ENCODE data around the gene AHCYL1. TPM values are rescaled to one million over a fixed set of nuclear protein-coding genes. Genes with fewer than 3 reads are reported as not detected.

AHCYL1 gene
- total RNA-seq, 1 experiment from 2014 or later, result 89.6 TPM

GRCh38 chr1:110048240-110048639 lies 63.7 kb downstream of the AHCYL1 start:
- Histone ChIP-seq H3K4me1 (ENCODE audit: insufficient read depth, low read length, poor library complexity, severe bottlenecking) (no peaks in the 10 kb centered on the region), H3K4me3 (ENCODE audit: low read depth, low read length, poor library complexity, severe bottlenecking) (no peak overlapping the region), H3K36me3 (ENCODE audit: insufficient read depth, low read length, poor library complexity, severe bottlenecking) (peaks cover 76% of the 10 kb centered on the region), H3K27me3 (replicated peaks; ENCODE audit: insufficient read depth, low read depth, low read length, poor library complexity) (no peaks in the 10 kb centered on the region), H3K9me3 (ENCODE audit: low read depth, low read length, poor library complexity, severe bottlenecking) (no peaks in the 10 kb centered on the region), H3K27ac (ENCODE audit: low read depth, low read length, poor library complexity, severe bottlenecking) (no peak overlapping the region)
- ChIA-PET POLR2A (ENCODE audit: low non-redundant PET) (no interaction called here), CTCF (no interaction called here)
- TF ChIP-seq EZH2 (IDR thresholded peaks at IDR 0.05; ENCODE audit: borderline replicate concordance, low read depth, low read length, poor library complexity, severe bottlenecking), result no peak
- intact Hi-C loops (cut with micrococcal nuclease; ENCODE audit: unreplicated experiment), result no loop called here
- DNase-seq (ENCODE audit: low spot score), result no peak
- no TSS peak for BruUV-seq (replicated peaks)

GRCh38 chr1:110048923-110049601 lies 64.5 kb downstream of the AHCYL1 start:
- no peaks in the 10 kb centered on the region for H3K4me1 ChIP-seq (ENCODE audit: insufficient read depth, low read length, poor library complexity, severe bottlenecking)
- no peaks in the 10 kb centered on the region for H3K27me3 ChIP-seq (replicated peaks; ENCODE audit: insufficient read depth, low read depth, low read length, poor library complexity)
- no TSS peak for BruUV-seq (replicated peaks)
- peaks cover 76% of the 10 kb centered on the region for H3K36me3 ChIP-seq (ENCODE audit: insufficient read depth, low read length, poor library complexity, severe bottlenecking)
- ChIA-PET CTCF (no interaction called here), POLR2A (ENCODE audit: low non-redundant PET) (no interaction called here)
- H3K4me3 ChIP-seq (ENCODE audit: low read depth, low read length, poor library complexity, severe bottlenecking), result no peak overlapping the region
- H3K9me3 ChIP-seq (ENCODE audit: low read depth, low read length, poor library complexity, severe bottlenecking), result no peaks in the 10 kb centered on the region
- H3K27ac ChIP-seq (ENCODE audit: low read depth, low read length, poor library complexity, severe bottlenecking), result no peak overlapping the region
- no peak for TF ChIP-seq EZH2 (IDR thresholded peaks at IDR 0.05; ENCODE audit: borderline replicate concordance, low read depth, low read length, poor library complexity, severe bottlenecking)
- no peak for TF ChIP-seq CTCF (conservative IDR thresholded peaks at IDR 0.05; ENCODE audit: low read depth, low read length)
- intact Hi-C loops (cut with micrococcal nuclease; ENCODE audit: unreplicated experiment), result no loop called here
- no peak for DNase-seq (ENCODE audit: low spot score)

GRCh38 chr1:110049801-110050601 lies 65.4 kb downstream of the AHCYL1 start:
- Histone ChIP-seq H3K36me3 (ENCODE audit: insufficient read depth, low read length, poor library complexity, severe bottlenecking) (peaks cover 76% of the 10 kb centered on the region), H3K4me1 (ENCODE audit: insufficient read depth, low read length, poor library complexity, severe bottlenecking) (no peaks in the 10 kb centered on the region), H3K27ac (ENCODE audit: low read depth, low read length, poor library complexity, severe bottlenecking) (no peak overlapping the region), H3K27me3 (replicated peaks; ENCODE audit: insufficient read depth, low read depth, low read length, poor library complexity) (no peaks in the 10 kb centered on the region), H3K4me3 (ENCODE audit: low read depth, low read length, poor library complexity, severe bottlenecking) (no peak overlapping the region), H3K9me3 (ENCODE audit: low read depth, low read length, poor library complexity, severe bottlenecking) (no peaks in the 10 kb centered on the region)
- BruUV-seq (replicated peaks), result no TSS peak
- ChIA-PET POLR2A (ENCODE audit: low non-redundant PET) (no interaction called here), CTCF (no interaction called here)
- intact Hi-C loops (cut with micrococcal nuclease; ENCODE audit: unreplicated experiment), result no loop called here
- TF ChIP-seq CTCF (conservative IDR thresholded peaks at IDR 0.05; ENCODE audit: low read depth, low read length) (no peak), EZH2 (IDR thresholded peaks at IDR 0.05; ENCODE audit: borderline replicate concordance, low read depth, low read length, poor library complexity, severe bottlenecking) (no peak)
- no peak for DNase-seq (ENCODE audit: low spot score)

Measured in A673 (cell line).